Suppressor macrophage (primary cell): Measurements from ENCODE around the gene PTTG2.
"Not testable (repeated sequence)": the region's sequence is repeated elsewhere in the genome, so short reads cannot be mapped to it uniquely, and the experiment has no call there.

Experiments
- DNase-seq, 4 experiments: peaks; one replicate each; pipeline ENCODE4 v3.0.0-alpha.2; 2020 to 2022
- total RNA-seq, 17 experiments: gene quantifications; one replicate each; lab custom pipeline; 2026; ENCODE audit warnings: mixed read lengths in 6 of 17, inconsistent platforms in 3 of 17; lab: John Stamatoyannopoulos, UW

PTTG2 gene
- total RNA-seq, result 0 to 1.1 (median 0.20) reads per million in 17 experiments

DNA sequence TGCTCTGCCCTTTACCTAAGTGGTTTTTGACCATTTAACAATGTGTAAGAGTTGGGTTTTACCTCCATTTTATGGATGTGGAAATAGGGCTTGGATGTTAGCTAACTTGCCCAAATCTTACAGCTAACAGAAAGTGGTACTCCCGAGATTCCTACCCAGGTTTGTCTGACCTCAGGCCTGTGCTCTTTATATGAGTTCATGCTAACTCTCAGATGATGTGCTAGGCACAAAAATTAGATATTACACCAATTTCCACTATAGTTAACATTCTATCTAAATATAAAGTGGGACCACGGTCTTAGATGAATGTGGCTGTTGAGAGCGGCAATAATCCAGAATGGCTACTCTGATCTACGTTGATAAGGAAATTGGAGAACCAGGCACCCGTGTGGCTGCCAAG is at the start of gene PTTG2:
Gene PTTG2, plus strand, starts transcription at position 301 of the 400 bp plus-strand sequence. Its CDS starts 37 bp downstream, at position 338.
- no peak for DNase-seq

DNA sequence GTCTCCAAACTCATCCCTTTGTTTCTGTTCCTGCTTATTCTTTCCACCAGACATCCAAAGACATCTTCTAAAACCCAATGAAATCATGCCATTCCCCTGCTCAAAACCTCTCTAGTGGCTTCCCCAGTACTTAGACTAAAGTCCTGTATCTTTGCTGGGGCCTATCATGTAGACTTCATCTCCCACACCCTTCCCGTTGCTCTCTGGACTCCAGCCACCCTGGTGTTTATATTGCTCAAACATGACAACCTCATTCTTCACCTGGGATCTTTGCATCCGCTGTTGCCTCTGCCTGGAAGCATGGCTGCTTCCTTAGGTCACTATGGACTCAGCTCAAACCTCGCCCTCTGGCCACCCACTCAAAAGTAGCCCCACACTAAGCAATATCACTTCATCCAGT is 45.7 kb upstream of the PTTG2 start:
- no peak for DNase-seq

GRCh38 chr4:37917388-37917787 is 42.8 kb upstream of the PTTG2 start:
- DNase-seq, result no peak

DNA sequence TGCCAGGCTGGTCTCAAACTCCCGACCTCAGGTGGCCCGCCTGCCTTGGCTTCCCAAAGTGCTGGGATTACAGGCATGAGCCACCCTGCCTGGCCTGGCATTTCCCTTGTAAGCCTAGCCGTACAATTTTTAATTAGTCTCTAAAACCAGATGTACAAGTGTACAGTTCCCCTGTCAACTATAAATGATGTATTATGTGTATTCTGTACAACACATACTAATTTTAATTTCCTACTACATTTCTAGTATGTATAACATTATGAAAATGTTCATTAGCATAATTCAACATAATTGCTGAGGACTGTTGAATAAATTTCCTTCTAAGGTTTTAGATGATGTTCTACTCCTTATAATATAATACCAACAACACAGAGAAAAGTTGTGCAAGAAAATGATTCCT is 41.5 kb upstream of the PTTG2 start:
- DNase-seq, result peak in 1 of 4 experiments; percentile 15

DNA sequence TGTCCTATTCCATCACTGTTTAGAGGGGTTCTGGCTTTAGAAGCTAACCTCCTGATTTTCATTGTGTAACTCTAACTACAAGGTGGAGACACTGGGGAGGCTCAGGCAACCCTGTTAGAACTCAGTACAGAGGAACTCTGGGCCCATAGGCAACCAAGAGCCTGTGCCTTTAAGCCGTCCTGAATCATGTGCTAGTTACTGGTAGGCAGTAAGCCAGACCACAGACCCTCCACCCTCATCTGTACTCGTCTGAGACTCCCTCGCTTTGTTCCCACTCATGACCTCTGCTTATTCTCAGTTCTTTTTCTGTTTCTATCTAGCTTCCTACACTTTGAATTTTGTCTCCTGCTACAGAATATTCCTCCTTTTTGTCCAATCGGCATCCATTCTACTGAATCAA is 37.9 kb upstream of the PTTG2 start:
- DNase-seq, result peak; percentile 43 to 75 (median 74)

GRCh38 chr4:37923089-37923488 is 37.1 kb upstream of the PTTG2 start:
- not testable (repeated sequence) for DNase-seq

DNA sequence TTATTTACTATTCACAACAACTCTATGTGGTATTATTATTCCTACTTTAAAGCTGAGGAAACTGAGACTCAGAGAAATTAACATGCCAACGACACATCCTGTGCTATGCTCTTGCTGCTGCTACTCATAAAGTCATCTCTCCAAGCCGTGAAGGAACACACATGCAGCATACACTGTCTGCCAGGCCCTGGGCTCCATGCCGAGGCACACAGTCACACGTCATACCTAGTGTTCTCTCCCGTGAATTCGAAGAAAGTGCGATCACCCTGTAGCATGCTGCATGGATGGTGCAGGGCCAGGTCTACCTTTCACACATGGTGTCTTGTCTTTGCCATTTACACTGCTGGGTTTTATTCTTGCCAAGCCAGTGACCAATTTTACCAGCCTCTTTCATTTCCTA is 35.3 kb upstream of the PTTG2 start:
- no peak for DNase-seq

DNA sequence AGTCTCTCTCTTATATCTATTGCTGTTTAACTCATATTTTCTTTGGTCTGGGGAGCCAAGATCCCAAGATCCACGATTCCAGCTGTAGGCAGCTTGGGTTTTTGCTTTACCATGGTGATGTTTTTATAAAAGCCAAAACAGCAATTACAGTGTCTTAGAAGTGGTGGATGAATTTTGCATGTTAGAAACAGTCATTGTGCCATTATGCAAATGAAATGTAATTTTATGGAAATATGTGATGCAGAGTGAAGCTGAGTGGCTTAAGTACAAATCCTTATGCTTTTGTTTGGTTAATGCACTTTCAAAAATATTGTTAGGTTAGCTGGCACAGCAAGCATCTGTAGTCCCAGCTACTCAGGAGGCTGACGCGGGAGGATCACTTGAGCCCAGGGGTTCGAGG is 32.8 kb upstream of the PTTG2 start:
- DNase-seq, result no peak

DNA sequence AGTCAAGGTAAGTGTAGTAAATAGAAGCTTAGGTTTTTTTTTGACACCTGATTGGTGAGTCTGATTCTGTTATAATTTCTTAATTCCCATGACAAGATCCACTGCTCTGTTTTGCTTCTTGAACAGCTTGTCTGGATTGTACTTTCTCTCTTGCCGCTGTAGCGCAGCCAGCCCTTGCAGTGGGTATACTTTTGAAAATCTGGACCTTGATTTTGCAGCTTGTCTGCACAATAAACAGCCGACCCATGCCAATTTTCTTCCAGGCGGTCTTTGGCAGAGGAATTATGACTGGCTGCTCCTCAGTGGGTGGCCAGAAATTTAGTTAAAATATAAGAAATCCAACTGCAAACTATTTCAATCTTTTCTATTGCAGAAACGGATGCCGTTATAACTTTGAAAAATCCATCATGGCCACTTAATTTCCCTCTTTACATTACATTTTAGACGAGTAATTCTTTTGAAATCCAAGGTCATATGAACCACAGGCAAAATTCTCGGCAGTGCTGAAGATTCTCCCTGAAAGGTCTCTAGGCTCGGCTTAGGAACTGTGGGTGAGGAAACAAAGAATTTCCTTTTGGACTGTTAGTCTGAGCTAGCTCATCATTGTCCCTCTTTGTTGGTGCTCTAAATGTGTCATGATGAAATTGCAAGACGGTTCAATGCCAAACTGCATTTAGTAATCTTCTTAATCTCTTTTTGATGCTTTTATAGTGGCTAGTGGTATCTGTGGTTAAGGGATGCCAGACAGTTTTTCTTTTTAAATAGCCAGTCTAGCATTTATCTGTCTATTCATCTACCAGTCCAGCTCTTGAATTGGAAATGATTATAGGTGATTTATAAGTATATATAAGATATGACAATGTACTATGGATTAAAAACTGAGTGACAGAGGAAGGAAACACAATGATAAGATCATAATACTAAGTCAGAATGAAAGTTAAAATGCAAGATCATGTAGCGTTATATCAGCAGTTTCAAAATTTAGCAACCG is 31.5 kb upstream of the PTTG2 start:
- peak in 1 of 4 experiments; percentile 7 for DNase-seq

DNA sequence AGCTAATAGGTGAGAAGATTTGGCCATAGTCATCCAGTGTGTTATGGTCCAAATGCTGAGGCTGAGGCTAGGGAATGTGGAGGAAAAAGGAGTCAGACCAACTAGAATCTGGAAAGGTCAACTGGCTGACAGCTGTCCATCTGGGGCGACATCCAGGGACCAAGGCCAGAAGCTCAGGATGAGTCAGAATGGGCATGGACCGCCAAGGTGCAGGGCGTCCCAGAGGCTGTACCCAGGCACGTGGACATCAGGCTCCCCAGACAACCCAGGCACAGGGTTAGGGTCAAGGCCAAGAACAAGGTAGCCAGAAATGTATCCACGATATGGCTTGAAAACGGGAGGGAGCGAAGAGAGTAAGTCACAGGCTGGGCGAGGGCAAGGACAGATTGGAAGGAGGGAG is 26.1 kb upstream of the PTTG2 start:
- DNase-seq, result no peak

GRCh38 chr4:37934609-37935008 is 25.6 kb upstream of the PTTG2 start:
- no peak for DNase-seq

DNA sequence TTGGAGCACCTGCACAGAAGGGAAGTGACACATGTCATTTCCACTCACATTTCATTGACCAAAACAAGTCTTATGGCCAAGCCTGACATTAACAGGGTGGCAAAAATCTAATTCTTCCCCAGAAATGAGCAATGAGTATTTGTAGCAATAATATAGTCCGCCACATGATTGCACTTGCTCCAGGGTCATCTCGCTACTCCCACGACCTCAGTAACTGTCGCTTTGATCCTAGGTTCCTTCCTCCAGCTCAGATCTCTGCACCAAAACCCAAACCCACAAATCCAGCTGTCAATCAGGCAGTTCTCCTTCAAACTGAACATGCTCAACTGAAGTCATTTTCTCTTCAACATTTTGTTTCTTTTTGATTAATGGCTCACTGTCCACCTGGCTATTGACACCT is 25.2 kb upstream of the PTTG2 start:
- peak; percentile 56 to 86 (median 73) for DNase-seq

GRCh38 chr4:37936889-37937498 is 23.2 kb upstream of the PTTG2 start:
- peak in 3 of 4 experiments; percentile 31 to 46 (median 40) for DNase-seq

GRCh38 chr4:37938208-37938607 is 22.0 kb upstream of the PTTG2 start:
- DNase-seq, result no peak

DNA sequence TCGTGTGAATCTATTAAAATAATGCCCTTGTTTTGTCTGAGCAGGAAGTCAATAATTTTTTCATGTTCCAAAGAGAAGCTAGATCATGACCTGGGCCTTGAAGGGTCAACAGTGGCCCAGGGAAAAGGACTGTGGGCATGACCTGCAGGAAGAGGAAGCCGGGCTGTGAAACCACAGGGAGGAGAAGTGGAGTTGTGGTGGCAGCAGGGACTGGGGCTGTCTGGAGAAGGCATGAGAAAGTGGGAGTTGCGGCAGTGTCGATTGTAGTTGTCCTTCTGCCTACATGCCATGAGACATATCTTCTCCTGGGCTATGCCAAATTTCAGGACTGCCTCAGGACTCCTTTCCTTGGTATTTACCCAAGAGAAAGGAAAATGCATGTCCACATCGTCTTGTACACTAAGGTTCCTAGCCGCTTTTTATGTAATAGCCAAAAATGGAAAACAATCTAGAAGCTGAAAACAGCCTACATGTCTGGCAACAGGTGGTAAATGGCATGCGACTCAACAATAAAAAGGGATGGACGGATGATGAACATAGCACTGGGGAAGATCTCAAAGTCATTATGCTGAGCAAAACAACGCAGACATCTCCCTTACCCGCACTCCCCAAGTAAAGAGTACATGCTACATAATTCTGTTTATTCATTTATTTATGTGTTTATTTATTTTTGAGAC is 13.6 kb upstream of the PTTG2 start:
- peak; percentile 84 to 95 (median 93) for DNase-seq

GRCh38 chr4:37948542-37948941 is 11.7 kb upstream of the PTTG2 start:
- no peak for DNase-seq

DNA sequence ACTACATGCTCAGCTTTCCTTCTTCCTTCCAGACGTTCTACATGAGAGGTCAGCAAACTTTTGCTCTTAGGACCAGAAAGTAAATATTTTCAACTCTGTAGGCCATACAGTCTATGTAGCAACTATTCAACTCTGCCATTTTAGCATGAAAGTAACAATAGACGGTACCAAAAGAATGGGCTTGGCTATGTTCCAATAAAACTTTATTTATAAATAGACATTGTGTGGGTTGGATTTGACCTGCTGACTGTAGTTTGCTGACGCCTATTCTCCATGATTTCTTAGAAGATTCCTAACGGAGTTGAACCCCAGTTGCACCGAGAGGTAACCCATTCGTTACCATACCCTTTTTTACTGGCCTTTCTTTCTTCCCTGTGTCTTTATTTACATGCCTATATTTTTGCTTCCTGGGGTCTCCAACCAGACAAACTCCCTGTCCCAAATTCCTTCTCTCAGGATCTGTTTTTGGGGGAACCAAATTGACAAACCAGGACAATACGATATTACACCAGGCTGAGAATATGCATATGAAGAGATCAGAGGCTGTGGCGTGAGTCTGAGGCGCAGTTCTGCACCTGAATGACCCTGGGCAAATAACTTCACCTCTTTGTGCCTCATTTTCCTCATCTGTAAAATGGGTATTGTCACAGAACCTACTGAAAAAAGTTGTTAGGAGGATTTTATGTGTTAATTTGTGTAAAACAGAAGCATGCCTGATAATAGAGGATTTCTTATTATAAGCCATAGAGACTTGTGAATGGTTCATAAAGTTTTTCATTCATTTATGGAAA is 10.4 kb upstream of the PTTG2 start:
- no peak for DNase-seq

- DNase-seq, result peak; percentile 65 to 90 (median 85)
These were observed 8.5 kb upstream of the PTTG2 start for GRCh38 chr4:37951461-37952352.

DNA sequence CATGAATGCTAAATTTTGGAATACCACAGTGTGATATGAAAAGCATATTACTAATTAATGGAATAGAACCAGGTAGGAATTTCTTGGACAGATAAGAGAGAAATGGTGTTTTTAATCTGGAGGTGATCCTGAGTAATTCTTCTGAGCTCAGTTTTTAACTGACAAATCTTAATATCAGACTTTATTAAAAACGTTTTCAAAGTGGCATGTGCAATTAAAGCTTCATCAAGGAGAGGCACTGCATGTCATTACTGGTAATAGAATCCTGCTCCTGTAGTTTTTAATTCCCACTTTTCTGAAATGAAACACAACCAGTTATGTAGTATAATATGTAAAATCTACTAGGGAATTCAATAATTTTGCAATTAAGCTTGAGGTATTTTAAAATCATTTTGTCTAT is 7.0 kb upstream of the PTTG2 start:
- no peak for DNase-seq

GRCh38 chr4:37953620-37954293 is 6.4 kb upstream of the PTTG2 start:
- peak in 1 of 4 experiments; percentile 26 for DNase-seq

- DNase-seq, result no peak
These were observed 3.3 kb upstream of the PTTG2 start for GRCh38 chr4:37956941-37957340.
